Measurements from ENCODE around the gene RBM20.

RBM20 gene

GRCh38 chr10:110629680-110630191, 14.4 kb upstream of the RBM20 start:
- TF ChIP-seq REST (IDR thresholded peaks at IDR 0.05; ENCODE audit: insufficient replicate concordance, low read depth) = no peak
- no peak for TF ChIP-seq SPI1 (IDR thresholded peaks at IDR 0.05; ENCODE audit: borderline replicate concordance, low read depth)
- no peak for TF ChIP-seq GABPA (IDR thresholded peaks at IDR 0.05; ENCODE audit: low read depth)
- no peak for TF ChIP-seq POLR2AphosphoS5 (IDR thresholded peaks at IDR 0.05; ENCODE audit: low read depth)
- no peak for TF ChIP-seq CTCF (IDR thresholded peaks at IDR 0.05; ENCODE audit: insufficient read depth, low read length)
- no peak overlapping the region for H3K4me3 ChIP-seq (replicated peaks; ENCODE audit: insufficient read depth, low read length)
- DNase-seq (ENCODE audit: low read depth in 1 of 2, low spot score in 1 of 2) = no peak
- H3K27me3 ChIP-seq (ENCODE audit: insufficient read depth, poor library complexity, severe bottlenecking) = no peaks in the 10 kb centered on the region
- no peak overlapping the region for H3K27ac ChIP-seq (replicated peaks)

DNA sequence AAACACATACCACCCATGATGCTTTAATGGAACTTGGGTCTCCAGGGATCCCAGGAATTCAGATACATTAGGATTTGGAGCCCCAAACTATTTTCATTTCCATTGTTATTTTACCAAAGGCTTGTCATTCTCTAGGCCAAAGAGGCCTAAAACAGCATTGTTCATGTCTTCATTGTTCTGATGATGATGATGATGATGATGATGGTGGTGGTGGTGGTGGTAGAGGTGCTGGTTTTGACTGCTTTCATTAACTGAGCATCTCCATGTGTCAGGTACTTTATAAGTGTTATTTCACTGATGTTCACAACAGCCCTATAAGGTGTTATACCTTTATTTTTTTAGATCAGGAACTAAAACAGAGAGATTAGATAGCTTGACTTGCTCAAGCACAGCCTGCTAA, 12.2 kb upstream of the RBM20 start:
- H3K27ac ChIP-seq (replicated peaks) = no peak overlapping the region
- DNase-seq (ENCODE audit: low read depth in 1 of 2, low spot score in 1 of 2) = no peak
- no peaks in the 10 kb centered on the region for H3K27me3 ChIP-seq (ENCODE audit: insufficient read depth, poor library complexity, severe bottlenecking)

More for the DNA sequence above, 12.2 kb upstream of the RBM20 start:
- no peak overlapping the region for H3K4me3 ChIP-seq (replicated peaks; ENCODE audit: insufficient read depth, low read length)
- TF ChIP-seq GABPA (IDR thresholded peaks at IDR 0.05; ENCODE audit: low read depth) (no peak), CTCF (IDR thresholded peaks at IDR 0.05; ENCODE audit: insufficient read depth, low read length) (no peak), POLR2AphosphoS5 (IDR thresholded peaks at IDR 0.05; ENCODE audit: low read depth) (no peak), REST (IDR thresholded peaks at IDR 0.05; ENCODE audit: insufficient replicate concordance, low read depth) (no peak), SPI1 (IDR thresholded peaks at IDR 0.05; ENCODE audit: borderline replicate concordance, low read depth) (no peak)
